AG09309 (cell line): ENCODE data around the gene LRRC36.

ENCODE experiments used
- DNase-seq: peaks from one replicate; pipeline ENCODE4 v3.0.0-alpha.2; 2010; ENCODE audit warnings: low read depth
- H3K4me3 ChIP-seq: 2 replicates; pipeline ENCODE4 v1.5.1; 2011; ENCODE audit warnings: mild to moderate bottlenecking, low read depth, low read length, moderate library complexity; ENCODE audit not compliant: control insufficient read depth
- CTCF ChIP-seq: IDR thresholded peaks from 2 replicates; pipeline ENCODE4 v1.5.1; 2011; ENCODE audit warnings: mild to moderate bottlenecking, low read depth, low read length, inconsistent platforms; ENCODE audit not compliant: insufficient read depth, control insufficient read depth; ENCODE audit errors: missing control alignments

The LRRC36 gene

GRCh38 chr16:67415872-67416793, 89.5 kb downstream of the LRRC36 start, which contains the start of gene ZDHHC1:
TSS of gene ZDHHC1 (minus strand) at chr16:67416477. CDS start at chr16:67407775, 8,702 bp downstream.
- no peak for DNase-seq
- TF ChIP-seq CTCF: peak; percentile 24
- H3K4me3 ChIP-seq: peak within 1 kb of the TSS; percentile 50

- no peak overlapping the region for H3K4me3 ChIP-seq
- DNase-seq: no peak
- TF ChIP-seq CTCF: no peak
These were observed 90.9 kb downstream of the LRRC36 start for GRCh38 chr16:67417333-67418061.

GRCh38 chr16:67419502-67419901, 92.9 kb downstream of the LRRC36 start:
- no peak overlapping the region for H3K4me3 ChIP-seq
- TF ChIP-seq CTCF: no peak
- DNase-seq: no peak

GRCh38 chr16:67419931-67420330, 93.3 kb downstream of the LRRC36 start:
- no peak for TF ChIP-seq CTCF
- H3K4me3 ChIP-seq: no peak overlapping the region
- DNase-seq: no peak

GRCh38 chr16:67421030-67421429, 94.4 kb downstream of the LRRC36 start:
- TF ChIP-seq CTCF: no peak
- no peak for DNase-seq
- H3K4me3 ChIP-seq: no peak overlapping the region

GRCh38 chr16:67423015-67423414, 96.4 kb downstream of the LRRC36 start:
- no peak for TF ChIP-seq CTCF
- no peak for DNase-seq

More at GRCh38 chr16:67423015-67423414, 96.4 kb downstream of the LRRC36 start:
- no peak overlapping the region for H3K4me3 ChIP-seq
